Measurements from ENCODE around the gene RSPO4. TPM values are rescaled to one million over a fixed set of nuclear protein-coding genes. Genes with fewer than 3 reads are reported as not detected.
"Not testable (repeated sequence)": the region's sequence is repeated elsewhere in the genome, so short reads cannot be mapped to it uniquely, and the experiment has no call there.

The RSPO4 gene
- total RNA-seq, 4 donors from 2014 or later, result 0.30 to 0.66 (median 0.59) TPM; not detected in 1

DNA sequence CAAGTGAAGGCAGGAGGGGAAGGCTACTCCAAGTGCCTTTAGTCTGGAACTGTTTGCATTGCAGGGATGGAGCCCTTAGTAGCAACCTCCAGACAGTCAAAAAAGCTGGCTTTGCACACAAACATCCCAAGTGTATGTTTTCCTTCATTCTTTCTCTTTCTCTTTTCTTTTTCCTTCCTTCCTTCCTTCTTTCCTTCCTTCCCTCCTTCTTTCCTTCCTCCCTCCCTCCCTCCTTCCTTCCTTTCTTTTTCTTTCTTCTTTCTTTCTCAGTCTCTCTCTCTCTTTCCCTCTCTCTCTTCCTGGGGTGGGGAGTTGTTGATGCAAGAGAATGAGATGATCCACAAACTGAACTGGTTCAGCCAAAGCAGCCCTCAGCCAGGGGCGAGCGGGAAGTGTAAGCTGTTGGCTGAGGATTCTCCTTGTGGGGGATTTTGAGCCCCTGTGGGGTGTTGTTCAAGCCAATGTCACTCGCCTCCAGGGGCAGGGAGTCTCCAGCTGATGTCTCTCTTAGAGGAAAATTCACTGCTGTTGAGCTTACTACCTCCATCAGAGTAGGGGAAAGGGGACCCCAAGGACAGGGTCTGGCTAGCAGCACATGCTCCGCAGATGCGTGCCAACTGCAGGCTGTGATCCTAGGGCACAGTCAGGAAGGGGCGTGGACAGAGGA is 11.7 kb downstream of the RSPO4 start:
- Histone ChIP-seq H3K36me3 (no peaks in the 10 kb centered on the region), H3K4me1 (no peaks in the 10 kb centered on the region), H3K4me3 (no peak overlapping the region), H3K27ac (no peak overlapping the region), H3K27me3 (peaks cover 0 to 19% of the 10 kb centered on the region in 2 donors), H3K9me3 (no peaks in the 10 kb centered on the region)
- no peak for DNase-seq (ENCODE audit: low spot score in 2 of 2)
- TF ChIP-seq POLR2A (IDR thresholded peaks at IDR 0.05) (no peak), EP300 (IDR thresholded peaks at IDR 0.05) (no peak)
- TF ChIP-seq, protein P1, sequence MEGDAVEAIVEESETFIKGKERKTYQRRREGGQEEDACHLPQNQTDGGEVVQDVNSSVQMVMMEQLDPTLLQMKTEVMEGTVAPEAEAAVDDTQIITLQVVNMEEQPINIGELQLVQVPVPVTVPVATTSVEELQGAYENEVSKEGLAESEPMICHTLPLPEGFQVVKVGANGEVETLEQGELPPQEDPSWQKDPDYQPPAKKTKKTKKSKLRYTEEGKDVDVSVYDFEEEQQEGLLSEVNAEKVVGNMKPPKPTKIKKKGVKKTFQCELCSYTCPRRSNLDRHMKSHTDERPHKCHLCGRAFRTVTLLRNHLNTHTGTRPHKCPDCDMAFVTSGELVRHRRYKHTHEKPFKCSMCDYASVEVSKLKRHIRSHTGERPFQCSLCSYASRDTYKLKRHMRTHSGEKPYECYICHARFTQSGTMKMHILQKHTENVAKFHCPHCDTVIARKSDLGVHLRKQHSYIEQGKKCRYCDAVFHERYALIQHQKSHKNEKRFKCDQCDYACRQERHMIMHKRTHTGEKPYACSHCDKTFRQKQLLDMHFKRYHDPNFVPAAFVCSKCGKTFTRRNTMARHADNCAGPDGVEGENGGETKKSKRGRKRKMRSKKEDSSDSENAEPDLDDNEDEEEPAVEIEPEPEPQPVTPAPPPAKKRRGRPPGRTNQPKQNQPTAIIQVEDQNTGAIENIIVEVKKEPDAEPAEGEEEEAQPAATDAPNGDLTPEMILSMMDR (IDR thresholded peaks at IDR 0.05), result no peak
- 60 to 62% methylated on average over 6 of the region's 6 CpGs for WGBS, 2 donors

- no peaks in the 10 kb centered on the region for H3K9me3 ChIP-seq
- TF ChIP-seq, protein P1 (IDR thresholded peaks at IDR 0.05), result no peak
- TF ChIP-seq POLR2A (IDR thresholded peaks at IDR 0.05) (no peak), EP300 (IDR thresholded peaks at IDR 0.05) (no peak)
- WGBS, 2 donors, result 60 to 71% methylated on average over 3 of the region's 3 CpGs
- H3K4me1 ChIP-seq, result no peaks in the 10 kb centered on the region
- no peak overlapping the region for H3K4me3 ChIP-seq
- DNase-seq (ENCODE audit: low spot score in 2 of 2), result no peak
- no peak overlapping the region for H3K27ac ChIP-seq
- H3K27me3 ChIP-seq, result peaks cover 0 to 19% of the 10 kb centered on the region in 2 donors
- H3K36me3 ChIP-seq, result no peaks in the 10 kb centered on the region
Measured at GRCh38 chr20:988272-988671, 13.8 kb downstream of the RSPO4 start.

- Histone ChIP-seq H3K36me3 (no peaks in the 10 kb centered on the region), H3K4me1 (no peaks in the 10 kb centered on the region), H3K9me3 (no peaks in the 10 kb centered on the region), H3K27me3 (peaks cover 0 to 19% of the 10 kb centered on the region in 2 donors), H3K4me3 (no peak overlapping the region), H3K27ac (no peak overlapping the region)
- TF ChIP-seq EP300 (IDR thresholded peaks at IDR 0.05) (no peak), POLR2A (IDR thresholded peaks at IDR 0.05) (no peak)
- TF ChIP-seq, protein P1 (IDR thresholded peaks at IDR 0.05), result no peak
- no peak for DNase-seq (ENCODE audit: low spot score in 2 of 2)
- WGBS, 2 donors, result 63 to 66% methylated on average over 2 of the region's 2 CpGs
Measured at GRCh38 chr20:987677-988076, 14.4 kb downstream of the RSPO4 start.

DNA sequence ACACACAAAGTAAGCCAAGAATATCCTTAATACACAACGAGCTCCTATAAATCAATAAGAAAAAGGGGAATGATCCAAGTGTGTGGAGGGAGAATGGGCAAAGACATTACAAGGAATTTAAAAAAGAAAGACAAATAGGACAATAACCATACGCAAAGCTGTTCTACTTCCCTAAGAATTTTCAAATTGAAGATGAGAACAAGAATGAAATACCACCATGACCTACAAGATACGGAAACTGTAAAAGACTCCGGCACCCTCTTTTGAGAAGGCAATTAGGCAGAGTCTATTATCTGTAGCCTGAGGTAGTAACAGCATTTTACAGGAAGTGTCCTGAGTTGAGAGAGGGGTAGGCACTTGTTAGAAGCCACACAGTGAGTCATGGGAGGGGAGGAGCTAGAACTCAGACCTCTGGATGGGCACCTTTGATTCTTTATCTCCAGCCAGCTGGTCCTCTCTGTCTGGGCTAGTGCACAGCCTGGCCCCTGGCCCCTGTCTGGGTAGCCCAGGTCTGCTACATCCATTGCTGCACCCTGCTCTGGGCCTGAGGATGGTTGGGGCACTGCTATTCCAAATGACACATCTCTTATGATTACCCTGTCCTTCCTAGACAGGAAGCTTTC is 15.3 kb downstream of the RSPO4 start:
- no peak for DNase-seq (ENCODE audit: low spot score in 2 of 2)
- 63 to 66% methylated on average over 4 of the region's 4 CpGs for WGBS, 2 donors
- H3K27ac ChIP-seq, result no peak overlapping the region
- peaks cover 0 to 17% of the 10 kb centered on the region in 2 donors for H3K27me3 ChIP-seq
- H3K9me3 ChIP-seq, result no peaks in the 10 kb centered on the region
- no peak overlapping the region for H3K4me3 ChIP-seq
- no peaks in the 10 kb centered on the region for H3K36me3 ChIP-seq
- no peaks in the 10 kb centered on the region for H3K4me1 ChIP-seq
- TF ChIP-seq EP300 (IDR thresholded peaks at IDR 0.05) (no peak), POLR2A (IDR thresholded peaks at IDR 0.05) (no peak)
- TF ChIP-seq, protein P1 (IDR thresholded peaks at IDR 0.05), result no peak

- not testable (repeated sequence) for DNase-seq (ENCODE audit: low spot score in 2 of 2)
- 88 to 90% methylated on average over 1 of the region's 1 CpG for WGBS, 2 donors
Measured at GRCh38 chr20:984994-985393, 17.1 kb downstream of the RSPO4 start.

More at GRCh38 chr20:984994-985393, 17.1 kb downstream of the RSPO4 start:
- H3K4me1 ChIP-seq, H3K4me3 ChIP-seq, H3K27ac ChIP-seq, H3K9me3 ChIP-seq, H3K36me3 ChIP-seq, H3K27me3 ChIP-seq: not testable (repeated sequence)
